NCI-H1436 treated with DMSO at 0.1 percent for 48 hours (cell line): ENCODE measurements around the gene NDE1.

Experiments
- DNase-seq: peaks from one replicate; lab custom pipeline; 2025; lab: John Stamatoyannopoulos, UW

Gene NDE1

DNA sequence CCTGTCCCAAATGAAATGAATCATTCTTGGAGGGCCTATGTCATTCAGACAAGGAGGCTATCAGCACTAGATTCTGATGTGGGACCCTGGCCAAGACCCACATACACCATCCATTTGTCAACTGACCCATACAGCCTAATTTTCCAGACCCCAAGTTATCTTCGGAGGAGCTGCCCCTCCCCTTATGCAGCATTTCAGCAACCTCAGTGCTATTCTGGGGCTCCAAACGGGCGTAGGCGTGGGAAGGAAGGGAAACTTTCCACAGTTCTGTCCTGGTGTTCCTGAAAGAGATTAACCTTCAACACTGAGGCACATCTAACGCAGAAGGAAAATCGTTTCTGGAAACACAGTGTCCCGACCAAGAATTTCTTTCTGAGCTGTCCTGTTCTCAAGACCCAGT lies 120.1 kb downstream of the NDE1 start:
- DNase-seq = no peak

- DNase-seq = no peak
Observed at GRCh38 chr16:15770512-15770911, 120.5 kb downstream of the NDE1 start.

DNA sequence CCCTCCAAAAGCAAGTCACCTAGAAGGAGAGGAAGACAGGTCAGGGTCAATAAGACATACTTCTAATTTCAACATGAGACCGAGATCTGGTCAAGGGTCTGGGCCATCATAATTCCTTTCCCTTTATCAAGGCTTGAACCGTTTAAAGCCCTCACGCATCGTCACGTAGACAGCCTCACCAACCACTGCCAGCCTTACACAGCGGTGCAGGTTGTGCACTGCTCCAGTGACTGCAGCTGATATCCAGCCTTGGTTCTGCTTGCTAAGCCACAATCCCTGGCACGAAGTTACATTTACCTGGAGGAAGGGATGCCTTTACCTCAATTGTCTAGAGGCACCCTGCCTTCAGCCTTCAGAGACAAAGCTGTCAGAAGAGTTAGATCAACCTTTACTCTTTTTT lies 121.6 kb downstream of the NDE1 start:
- no peak for DNase-seq

DNA sequence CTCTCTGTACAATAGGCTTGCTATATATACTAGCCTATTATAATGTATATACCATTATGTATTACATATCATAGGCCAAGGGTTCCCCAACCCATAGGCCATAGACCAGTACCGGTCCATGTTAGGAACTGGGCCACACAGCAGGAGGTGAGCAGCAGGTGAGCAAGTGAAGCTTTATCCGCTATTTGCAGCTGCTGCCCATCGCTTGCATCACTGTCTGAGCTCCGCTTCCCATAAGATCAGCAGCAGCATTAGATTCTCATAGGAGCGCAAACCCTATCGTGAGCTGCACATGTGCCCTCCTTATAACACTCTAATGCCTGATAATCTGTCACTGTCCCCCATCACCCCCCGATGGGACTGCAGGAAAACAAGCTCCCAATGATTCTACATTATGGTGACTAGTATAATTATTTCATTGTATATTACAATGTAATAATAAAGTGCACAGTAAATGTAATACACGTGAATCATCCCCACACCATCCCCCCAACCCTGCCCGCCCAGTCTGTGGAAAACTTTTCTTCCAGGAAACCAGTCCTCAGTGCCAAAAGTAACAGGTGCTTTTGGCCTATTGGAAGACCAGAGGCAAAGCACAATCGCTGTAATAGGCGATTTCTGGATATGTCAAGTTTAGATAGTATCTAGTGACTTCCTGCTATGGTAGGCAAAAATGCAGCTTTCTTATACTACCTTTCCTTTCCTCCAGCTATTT lies 122.7 kb downstream of the NDE1 start:
- DNase-seq = no peak

DNA sequence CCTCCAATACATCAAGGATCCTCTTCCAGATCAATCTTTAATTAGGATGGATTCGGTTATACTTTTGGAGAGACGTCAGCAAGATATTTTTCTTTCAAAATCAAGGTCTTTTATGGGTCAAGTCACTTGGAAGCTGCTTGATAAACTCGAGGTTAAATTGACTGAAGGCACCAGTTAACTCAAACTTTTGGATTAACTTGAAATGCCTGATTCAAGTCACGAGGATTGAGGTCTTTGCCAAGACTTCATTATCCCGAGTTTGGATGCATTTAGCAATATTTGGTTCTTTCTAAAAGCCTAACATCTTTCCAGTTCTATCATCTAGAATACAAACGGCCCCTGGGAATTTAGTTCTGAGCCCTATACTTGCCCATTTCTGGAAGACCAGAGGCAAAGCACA lies 123.9 kb downstream of the NDE1 start:
- no peak for DNase-seq

DNA sequence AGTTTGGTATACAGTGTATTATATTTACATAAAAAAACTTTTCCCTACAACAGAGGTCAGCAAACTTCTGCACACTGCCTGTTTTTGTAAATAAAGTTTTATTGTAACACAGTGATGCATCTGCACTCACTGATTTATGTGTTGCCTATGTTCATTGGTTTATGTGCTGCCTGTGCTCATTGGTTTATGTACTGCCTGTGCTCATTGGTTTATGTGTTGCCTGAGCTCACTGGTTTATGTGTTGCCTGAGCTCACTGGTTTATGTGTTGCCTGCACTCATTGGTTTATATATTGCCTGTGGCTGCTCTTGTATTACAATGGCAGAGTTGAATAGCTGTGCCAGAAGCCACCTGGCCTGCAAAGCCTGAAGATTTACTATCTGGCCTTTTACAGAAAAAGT lies 125.2 kb downstream of the NDE1 start:
- no peak for DNase-seq

DNA sequence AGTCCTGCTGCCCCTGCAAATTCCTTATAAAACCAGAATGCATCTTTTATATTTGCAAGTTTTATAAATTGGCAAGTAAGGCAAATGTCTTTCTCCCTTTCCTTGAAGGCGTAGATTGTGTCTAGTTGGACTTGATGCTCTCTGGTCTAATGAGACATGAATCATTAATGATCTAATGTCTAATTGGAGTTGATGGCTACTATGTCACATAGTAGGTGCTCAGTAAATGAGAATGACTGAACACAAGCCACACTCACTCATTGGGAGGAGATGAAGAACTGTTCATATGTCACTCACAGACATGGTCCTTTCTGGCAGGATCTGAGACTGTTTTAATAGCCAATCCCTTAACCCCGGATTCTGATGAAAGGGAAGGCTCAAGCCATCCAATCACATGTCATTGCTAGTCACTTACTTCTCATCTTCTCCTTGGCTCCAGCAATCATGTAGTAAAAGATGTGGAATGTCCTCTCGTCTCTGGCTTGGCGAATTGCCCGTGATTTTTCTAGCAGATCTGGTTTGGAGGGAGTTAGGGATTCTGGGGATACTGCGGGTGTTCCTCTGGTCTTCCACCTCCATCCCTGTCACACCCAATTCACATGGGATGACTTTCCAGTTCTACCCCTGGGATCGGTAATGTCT lies 125.7 kb downstream of the NDE1 start:
- DNase-seq = no peak
